Muscle layer of duodenum (tissue), 2 donors: ENCODE measurements around the gene DHRS7B.
A peak's percentile ranks its signal among the peaks of the same experiment; 100 is the strongest.

Experiments used
- H3K27ac ChIP-seq: one replicate; pipeline ENCODE4 v1.7.0; 2013; ENCODE audit warnings: mild to moderate bottlenecking, low read length
- H3K27me3 ChIP-seq: one replicate; pipeline ENCODE4 v1.7.0; 2013; ENCODE audit warnings: low read depth, mild to moderate bottlenecking, control low read depth, low read length
- H3K36me3 ChIP-seq, 2 donors: one replicate each; pipeline ENCODE4 v1.7.0; 2013; ENCODE audit warnings: low read length in 2 of 2, control low read depth in 1 of 2, mild to moderate bottlenecking in 1 of 2; ENCODE audit not compliant: insufficient read depth in 2 of 2, control insufficient read depth in 1 of 2
- H3K4me1 ChIP-seq, 2 donors: one replicate each; pipeline ENCODE4 v1.7.0; 2013; ENCODE audit warnings: low read length in 2 of 2, mild to moderate bottlenecking in 2 of 2, control low read depth in 1 of 2, moderate library complexity in 1 of 2; ENCODE audit not compliant: insufficient read depth in 2 of 2, control insufficient read depth in 1 of 2
- H3K4me3 ChIP-seq, 2 donors: one replicate each; pipeline ENCODE4 v1.7.0; 2013; ENCODE audit warnings: low read length in 2 of 2, low read depth in 1 of 2, mild to moderate bottlenecking in 1 of 2
- H3K9me3 ChIP-seq, 2 donors: one replicate each; pipeline ENCODE4 v1.7.0; 2013; ENCODE audit warnings: low read length in 2 of 2, control low read depth in 1 of 2, mild to moderate bottlenecking in 1 of 2; ENCODE audit not compliant: control insufficient read depth in 1 of 2
- donor health status: healthy.

DHRS7B gene

DNA sequence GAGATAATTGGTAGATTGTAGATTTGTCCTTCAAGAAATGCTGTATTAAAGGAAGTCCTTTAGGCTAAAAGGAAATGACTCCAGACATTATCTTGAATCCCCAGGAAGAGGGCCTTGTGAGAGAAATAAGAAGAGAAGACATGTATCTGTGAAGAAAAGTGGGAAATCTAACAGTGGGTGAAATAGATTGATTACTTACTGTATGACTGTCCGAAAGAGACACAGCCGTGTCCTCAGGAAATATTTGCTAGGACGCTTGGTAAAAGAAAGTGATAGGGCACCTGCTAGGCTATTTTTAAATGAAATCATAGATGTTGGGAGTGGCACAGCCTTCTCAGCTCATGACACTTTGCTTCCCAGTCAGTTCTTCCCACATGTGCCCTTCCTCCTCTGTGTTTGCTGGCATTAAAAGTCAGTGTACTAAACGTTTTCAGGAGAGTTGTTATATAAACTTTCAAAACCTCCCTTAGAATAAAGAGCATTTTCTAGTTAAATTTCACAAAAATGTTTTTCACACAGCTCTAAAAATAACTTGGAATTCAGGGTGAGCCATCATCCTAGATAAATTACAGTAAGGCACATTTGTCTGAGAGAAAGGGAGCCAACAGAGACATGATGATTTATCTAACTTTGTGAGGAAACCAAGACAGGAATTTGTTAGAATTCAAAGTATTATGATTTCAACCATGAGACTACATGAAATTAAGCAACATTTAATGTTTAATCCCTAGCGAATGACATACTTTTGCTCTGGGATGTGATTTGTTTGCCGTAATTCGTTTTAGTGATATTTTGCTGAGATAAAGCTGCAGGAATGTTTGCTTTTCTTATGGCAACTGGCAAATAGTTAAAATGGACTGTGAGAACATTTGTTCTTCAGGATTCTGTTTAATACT is 35.0 kb downstream of the DHRS7B start:
- H3K4me3 ChIP-seq: no peak overlapping the region
- no peaks in the 10 kb centered on the region for H3K27me3 ChIP-seq
- peaks cover 0 to 7% of the 10 kb centered on the region in 2 donors for H3K4me1 ChIP-seq
- H3K9me3 ChIP-seq: no peaks in the 10 kb centered on the region
- no peaks in the 10 kb centered on the region for H3K36me3 ChIP-seq
- H3K27ac ChIP-seq: peak overlapping the region; percentile 67

DNA sequence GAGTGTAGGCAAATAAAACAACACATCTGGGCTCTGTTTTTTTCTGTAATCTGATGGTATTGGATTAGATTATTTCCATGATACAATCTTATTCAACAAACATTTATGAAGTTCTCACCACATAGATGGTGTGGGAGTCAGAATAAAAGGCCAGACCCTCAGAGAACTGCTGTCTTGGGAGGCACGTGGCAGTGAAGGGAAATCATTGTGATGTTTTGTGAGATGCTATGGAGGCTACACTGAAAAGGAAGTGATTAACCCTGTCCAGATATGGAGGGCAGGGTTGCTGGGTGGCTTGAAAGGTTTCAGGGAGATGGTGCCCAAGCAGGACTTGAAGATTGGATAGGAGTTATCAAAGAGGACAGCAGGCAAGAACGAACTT is 35.6 kb downstream of the DHRS7B start:
- H3K4me3 ChIP-seq: no peak overlapping the region
- peaks cover 0 to 12% of the 10 kb centered on the region in 2 donors for H3K4me1 ChIP-seq
- no peak overlapping the region for H3K27ac ChIP-seq
- no peaks in the 10 kb centered on the region for H3K9me3 ChIP-seq
- no peaks in the 10 kb centered on the region for H3K27me3 ChIP-seq
- no peaks in the 10 kb centered on the region for H3K36me3 ChIP-seq

DNA sequence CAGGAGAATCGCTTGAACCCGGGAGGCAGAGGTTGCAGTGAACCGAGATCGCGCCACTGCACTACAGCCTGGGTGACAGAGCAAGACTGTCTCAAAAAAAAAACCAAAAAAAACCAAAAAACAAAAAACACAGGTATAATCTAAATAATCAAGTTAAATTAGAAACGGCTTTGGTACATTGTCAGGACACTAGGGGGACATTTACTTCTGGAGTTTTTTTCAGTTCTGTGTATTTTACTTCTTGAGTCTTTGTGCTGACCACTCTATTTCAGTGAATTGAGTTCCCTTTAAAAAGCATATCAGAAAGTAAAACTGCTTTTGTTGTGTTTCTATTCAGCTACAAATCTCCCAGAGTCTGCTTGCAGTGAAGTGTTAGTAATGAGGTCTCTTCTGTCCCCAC is 36.3 kb downstream of the DHRS7B start:
- Histone ChIP-seq H3K9me3 (no peaks in the 10 kb centered on the region), H3K4me1 (peaks cover 0 to 19% of the 10 kb centered on the region in 2 donors), H3K4me3 (no peak overlapping the region), H3K27ac (no peak overlapping the region), H3K27me3 (no peaks in the 10 kb centered on the region), H3K36me3 (no peaks in the 10 kb centered on the region)

DNA sequence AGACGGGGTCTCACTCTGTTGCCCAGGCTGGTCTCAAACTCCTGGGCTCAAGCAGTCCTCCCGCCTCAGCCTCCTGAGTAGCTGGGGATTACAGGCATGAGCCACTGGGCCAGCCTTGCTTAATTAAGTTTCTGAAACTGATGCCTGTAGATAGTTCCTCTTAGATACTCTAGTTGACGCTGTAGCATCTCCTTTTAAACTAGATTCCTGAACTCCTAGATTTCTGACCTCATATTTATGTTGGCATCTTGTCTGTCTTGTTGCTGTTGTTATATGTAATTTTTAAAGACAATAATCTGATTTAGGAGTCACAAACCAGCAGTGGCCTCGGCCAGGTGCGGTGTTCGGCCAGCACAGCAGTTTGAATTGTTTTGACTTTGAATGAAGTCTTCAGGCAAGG is 37.5 kb downstream of the DHRS7B start:
- peaks cover 0 to 20% of the 10 kb centered on the region in 2 donors for H3K4me1 ChIP-seq
- no peak overlapping the region for H3K4me3 ChIP-seq
- H3K36me3 ChIP-seq: no peaks in the 10 kb centered on the region
- H3K27ac ChIP-seq: no peak overlapping the region
- no peaks in the 10 kb centered on the region for H3K27me3 ChIP-seq
- H3K9me3 ChIP-seq: no peaks in the 10 kb centered on the region

DNA sequence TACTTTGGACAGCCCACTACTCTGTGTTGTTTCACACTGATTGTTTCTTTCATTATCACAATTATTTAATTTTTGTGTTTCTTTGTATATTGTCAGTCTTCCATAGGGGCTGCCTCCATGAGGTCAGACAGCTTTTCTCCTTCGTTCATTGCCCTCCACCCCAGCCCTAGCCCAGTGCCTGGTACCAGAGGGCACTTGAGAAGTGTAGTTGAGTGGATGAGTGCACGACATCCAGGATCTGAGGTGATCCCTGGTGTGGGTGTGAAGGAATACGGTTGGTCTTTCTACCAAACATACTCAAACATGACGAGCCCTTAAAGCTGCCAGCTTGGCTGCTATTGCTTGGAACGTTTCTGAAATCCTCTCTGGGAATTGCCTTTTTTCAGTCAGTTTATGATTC is 37.9 kb downstream of the DHRS7B start:
- H3K36me3 ChIP-seq: no peaks in the 10 kb centered on the region
- H3K27ac ChIP-seq: no peak overlapping the region
- H3K4me1 ChIP-seq: peaks cover 0 to 20% of the 10 kb centered on the region in 2 donors
- H3K4me3 ChIP-seq: no peak overlapping the region
- H3K27me3 ChIP-seq: no peaks in the 10 kb centered on the region
- H3K9me3 ChIP-seq: no peaks in the 10 kb centered on the region

DNA sequence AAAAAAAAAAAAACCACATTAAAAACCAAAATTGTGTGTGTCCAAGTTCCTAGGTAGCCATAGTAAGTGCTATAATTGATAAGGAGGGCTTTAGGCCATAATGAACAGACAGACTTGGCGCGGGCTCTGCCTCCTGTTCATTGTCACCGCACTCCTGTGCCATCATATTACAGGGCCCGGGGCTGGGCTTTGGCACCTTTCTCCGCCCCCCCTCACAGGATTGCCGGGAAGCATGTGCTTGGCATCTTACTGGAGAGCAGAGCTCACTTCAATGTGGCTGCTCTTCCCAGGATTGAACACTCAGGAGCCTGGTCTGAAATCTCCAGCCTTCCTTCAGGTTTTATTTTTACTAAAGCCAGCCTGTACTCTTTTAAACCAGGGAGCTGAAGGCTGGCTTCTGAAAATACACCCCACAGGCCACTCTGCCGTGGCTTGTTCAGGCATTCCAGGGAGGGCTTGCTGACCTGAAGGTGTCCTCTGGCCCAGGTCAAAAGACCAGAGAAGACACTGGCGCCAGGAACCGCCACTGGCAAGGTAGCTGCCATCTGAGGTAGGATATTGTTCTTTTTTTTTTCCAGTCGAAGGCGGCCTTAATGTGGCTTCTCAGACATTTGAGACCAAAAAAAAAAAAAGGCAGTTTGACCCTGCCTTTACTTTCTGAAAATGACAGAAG is 39.3 kb downstream of the DHRS7B start:
- H3K27ac ChIP-seq: peak overlapping the region; percentile 77
- H3K4me3 ChIP-seq: no peak overlapping the region
- no peaks in the 10 kb centered on the region for H3K27me3 ChIP-seq
- H3K9me3 ChIP-seq: no peaks in the 10 kb centered on the region
- no peaks in the 10 kb centered on the region for H3K36me3 ChIP-seq
- H3K4me1 ChIP-seq: peaks cover 0 to 25% of the 10 kb centered on the region in 2 donors

DNA sequence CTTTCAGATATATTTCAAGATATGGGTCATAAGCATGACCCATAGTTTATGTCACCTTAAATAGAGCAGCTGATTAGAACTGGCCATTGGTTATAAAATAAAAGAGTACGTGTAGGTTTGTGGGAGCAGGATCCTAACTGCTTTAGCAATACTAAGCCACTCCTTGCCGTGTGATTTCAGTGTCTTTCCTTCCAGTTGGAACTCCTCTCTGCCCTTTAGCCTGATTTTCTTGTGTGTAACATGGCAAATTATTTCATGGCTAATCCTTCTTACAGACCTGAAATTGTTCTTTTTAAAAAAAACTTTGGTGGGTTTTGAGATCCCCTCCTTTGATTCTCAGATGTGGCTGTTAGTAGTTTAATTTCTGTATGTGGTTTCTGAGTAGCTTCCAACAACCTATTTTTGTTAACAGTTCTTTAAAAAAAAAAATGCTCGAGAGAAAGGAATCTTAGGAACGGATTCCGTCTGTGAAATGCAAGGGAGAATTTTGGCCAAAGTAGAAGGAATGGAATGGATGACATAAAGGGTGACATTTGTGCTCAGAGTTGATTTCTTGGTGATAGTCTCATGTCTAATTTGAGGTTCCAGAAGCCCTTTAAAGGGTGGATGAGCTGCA is 39.9 kb downstream of the DHRS7B start:
- Histone ChIP-seq H3K36me3 (no peaks in the 10 kb centered on the region), H3K9me3 (no peaks in the 10 kb centered on the region), H3K4me3 (no peak overlapping the region), H3K4me1 (peaks cover 0 to 25% of the 10 kb centered on the region in 2 donors), H3K27me3 (no peaks in the 10 kb centered on the region), H3K27ac (peak overlapping the region; percentile 77)

DNA sequence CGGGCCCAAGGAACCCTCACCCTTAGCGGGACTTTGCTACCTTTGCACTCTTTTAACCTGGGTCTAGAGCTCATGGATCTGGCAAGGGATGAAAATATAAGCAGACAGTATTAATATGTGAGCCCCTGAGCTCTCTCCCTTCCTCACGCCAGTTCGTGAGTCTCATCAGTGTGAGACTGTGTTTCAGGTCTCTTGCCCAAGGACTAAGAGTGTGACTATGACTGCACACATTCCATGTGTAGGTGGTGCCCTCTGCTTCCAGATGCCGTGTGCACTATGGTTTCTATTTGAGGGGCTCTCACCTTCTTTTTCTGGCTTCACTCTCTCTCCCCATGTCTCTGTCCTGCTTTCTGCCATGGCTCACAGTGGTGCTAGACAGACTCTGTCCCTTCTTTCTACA is 40.5 kb downstream of the DHRS7B start:
- Histone ChIP-seq H3K9me3 (no peaks in the 10 kb centered on the region), H3K27me3 (no peaks in the 10 kb centered on the region), H3K27ac (peak overlapping the region; percentile 77), H3K4me1 (peaks cover 0 to 25% of the 10 kb centered on the region in 2 donors), H3K4me3 (no peak overlapping the region), H3K36me3 (no peaks in the 10 kb centered on the region)

DNA sequence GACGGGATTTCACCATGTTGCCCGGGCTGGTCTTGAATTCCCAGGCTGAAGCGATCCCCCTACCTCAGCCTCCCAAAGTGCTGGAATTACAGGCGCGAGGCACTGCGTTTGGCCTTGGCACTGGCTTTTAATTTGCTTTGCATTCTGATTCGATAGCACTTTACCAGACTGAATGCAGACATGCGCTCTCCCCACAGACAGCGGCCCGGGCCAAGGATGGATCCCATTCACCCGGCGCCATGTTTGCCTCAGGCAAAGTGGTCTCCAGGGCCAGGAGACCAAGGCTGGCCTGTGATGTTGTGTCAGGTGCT is 41.7 kb downstream of the DHRS7B start:
- Histone ChIP-seq H3K4me3 (no peak overlapping the region), H3K36me3 (peaks cover 8 to 9% of the 10 kb centered on the region in 2 donors), H3K4me1 (peaks cover 0 to 25% of the 10 kb centered on the region in 2 donors), H3K27me3 (no peaks in the 10 kb centered on the region), H3K27ac (no peak overlapping the region), H3K9me3 (no peaks in the 10 kb centered on the region)

DNA sequence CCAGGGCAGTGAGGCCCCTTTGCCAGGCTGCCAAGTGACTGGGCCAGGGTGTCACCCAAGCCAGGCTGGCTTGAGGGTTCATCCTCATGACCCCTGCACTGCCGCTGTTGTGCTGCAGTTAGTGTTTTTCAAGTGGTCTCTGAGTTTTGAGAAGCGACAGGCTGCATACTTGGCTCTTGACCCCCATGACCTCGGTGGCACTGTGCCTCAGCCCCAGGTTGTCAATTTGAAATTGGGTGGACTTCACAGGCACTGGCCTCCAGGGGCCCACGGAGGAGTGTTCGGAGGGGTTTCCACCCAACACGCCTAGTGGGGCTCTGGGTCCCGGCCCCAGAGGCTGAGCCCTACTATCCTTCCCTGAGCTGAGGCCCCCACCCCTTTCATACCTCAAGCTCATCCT is 42.7 kb downstream of the DHRS7B start:
- H3K27ac ChIP-seq: no peak overlapping the region
- no peak overlapping the region for H3K4me3 ChIP-seq
- H3K27me3 ChIP-seq: no peaks in the 10 kb centered on the region
- H3K9me3 ChIP-seq: no peaks in the 10 kb centered on the region
- peaks cover 14 to 16% of the 10 kb centered on the region in 2 donors for H3K36me3 ChIP-seq
- peaks cover 0 to 25% of the 10 kb centered on the region in 2 donors for H3K4me1 ChIP-seq

DNA sequence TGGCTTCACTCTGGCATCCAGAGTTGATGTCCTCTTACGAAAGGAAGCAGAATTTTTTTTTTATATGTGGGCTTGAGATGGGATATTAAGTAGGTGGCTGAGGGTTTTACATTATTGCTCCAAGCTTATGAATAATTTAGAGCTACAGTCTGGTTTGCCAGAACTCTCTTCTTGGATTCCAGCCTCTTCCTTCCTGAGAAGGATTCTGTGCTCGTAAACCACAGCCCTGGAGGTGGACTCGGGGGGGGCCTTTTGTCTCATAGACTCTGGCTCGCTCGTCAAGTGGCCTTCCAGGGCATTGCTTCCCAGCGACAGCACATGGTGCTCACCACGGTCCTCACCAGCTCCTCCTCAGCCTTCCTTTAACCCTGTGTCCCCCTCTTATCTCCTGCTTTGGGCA is 44.0 kb downstream of the DHRS7B start:
- peaks cover 18% of the 10 kb centered on the region in 2 donors for H3K36me3 ChIP-seq
- no peaks in the 10 kb centered on the region for H3K27me3 ChIP-seq
- H3K27ac ChIP-seq: no peak overlapping the region
- peaks cover 0 to 31% of the 10 kb centered on the region in 2 donors for H3K4me1 ChIP-seq
- no peak overlapping the region for H3K4me3 ChIP-seq
- no peaks in the 10 kb centered on the region for H3K9me3 ChIP-seq
